GM13976 (cell line): ENCODE results near the gene ZNF469.

Experiments used
- DNase-seq: peaks from one replicate; pipeline ENCODE4 v3.0.0; 2012; ENCODE audit warnings: low spot score
- in situ Hi-C: fragments of 300-500 bp; cut with MboI; formaldehyde crosslinking; loops from one replicate; pipeline ENCODE4 v1.12.0; 2022; ENCODE audit warnings: low sequenced_read_pairs, mixed read lengths, inconsistent platforms; ENCODE audit not compliant: unreplicated experiment
- TF ChIP-seq, protein P1 (sequence below): IDR thresholded peaks from 2 replicates; pipeline ENCODE4 v1.5.1; 2012; ENCODE audit warnings: borderline replicate concordance, mild to moderate bottlenecking; ENCODE audit not compliant: insufficient read depth; ENCODE audit errors: extremely low read depth, missing control alignments, control extremely low read depth

The ZNF469 gene

DNA sequence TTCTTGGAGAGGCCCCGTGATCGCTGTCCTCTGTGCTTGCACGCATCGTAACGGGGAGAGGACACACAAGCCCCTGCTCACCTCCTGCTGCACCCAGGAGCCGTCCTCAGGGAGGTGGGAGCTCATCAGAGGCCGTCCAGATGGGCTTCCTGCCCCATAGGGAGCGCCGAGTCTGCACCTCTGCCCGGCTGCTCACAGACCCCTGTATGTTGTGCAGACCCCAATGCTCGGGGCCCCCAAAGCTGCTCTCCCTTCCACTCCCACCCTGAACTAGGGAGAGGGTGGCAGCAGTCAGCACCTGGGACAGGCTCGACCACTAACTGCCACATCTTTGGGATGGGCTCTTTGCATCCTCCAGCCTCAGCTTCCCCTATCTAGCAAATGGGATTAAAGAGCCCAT is 4.4 kb upstream of the ZNF469 start:
- DNase-seq: no peak
- TF ChIP-seq, protein P1, sequence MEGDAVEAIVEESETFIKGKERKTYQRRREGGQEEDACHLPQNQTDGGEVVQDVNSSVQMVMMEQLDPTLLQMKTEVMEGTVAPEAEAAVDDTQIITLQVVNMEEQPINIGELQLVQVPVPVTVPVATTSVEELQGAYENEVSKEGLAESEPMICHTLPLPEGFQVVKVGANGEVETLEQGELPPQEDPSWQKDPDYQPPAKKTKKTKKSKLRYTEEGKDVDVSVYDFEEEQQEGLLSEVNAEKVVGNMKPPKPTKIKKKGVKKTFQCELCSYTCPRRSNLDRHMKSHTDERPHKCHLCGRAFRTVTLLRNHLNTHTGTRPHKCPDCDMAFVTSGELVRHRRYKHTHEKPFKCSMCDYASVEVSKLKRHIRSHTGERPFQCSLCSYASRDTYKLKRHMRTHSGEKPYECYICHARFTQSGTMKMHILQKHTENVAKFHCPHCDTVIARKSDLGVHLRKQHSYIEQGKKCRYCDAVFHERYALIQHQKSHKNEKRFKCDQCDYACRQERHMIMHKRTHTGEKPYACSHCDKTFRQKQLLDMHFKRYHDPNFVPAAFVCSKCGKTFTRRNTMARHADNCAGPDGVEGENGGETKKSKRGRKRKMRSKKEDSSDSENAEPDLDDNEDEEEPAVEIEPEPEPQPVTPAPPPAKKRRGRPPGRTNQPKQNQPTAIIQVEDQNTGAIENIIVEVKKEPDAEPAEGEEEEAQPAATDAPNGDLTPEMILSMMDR: no peak
- in situ Hi-C loops: no loop called here

DNA sequence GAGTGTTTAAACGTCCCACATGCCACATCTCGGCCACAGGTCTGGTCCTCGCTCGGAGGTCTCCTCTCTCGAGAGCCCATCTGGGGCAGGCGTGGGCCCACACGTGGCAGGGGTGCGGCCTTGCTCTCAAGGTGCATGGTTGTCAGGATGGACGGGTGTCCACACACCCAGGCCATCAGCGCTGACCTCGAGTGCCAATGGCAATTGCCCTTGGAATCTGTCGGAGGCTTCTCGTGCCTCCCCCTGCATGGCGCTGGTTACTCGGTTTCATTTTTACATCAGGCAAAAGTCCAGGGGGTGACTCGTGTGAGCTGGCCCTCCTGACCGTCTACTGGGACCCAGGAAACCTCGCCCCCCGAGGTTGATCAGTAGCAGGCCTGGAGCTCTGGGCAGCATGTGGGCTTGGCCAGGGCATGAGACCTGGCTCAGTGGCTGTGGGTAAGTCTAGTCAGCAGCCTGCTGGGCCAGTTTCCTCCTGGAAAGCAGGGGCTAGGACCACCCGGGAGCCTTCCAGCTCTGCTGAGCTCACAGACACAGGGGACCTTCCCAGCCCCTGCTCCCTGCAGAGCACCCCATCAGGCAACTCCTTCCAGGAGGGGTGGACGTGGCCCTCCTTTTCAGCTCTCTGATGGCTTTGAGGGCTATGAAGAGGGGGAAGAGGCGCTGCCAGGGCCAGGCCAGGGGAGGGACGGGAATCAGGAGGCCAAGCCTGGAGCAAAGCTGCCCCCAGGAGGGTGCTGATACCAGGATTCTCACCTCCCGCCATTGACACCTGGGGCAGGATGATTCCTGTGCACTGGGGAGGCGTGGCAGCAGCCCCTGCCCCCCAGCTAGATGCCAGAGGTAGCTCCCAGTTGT is 3.7 kb upstream of the ZNF469 start:
- TF ChIP-seq, protein P1: no peak
- DNase-seq: no peak
- in situ Hi-C loops: no loop called here

DNA sequence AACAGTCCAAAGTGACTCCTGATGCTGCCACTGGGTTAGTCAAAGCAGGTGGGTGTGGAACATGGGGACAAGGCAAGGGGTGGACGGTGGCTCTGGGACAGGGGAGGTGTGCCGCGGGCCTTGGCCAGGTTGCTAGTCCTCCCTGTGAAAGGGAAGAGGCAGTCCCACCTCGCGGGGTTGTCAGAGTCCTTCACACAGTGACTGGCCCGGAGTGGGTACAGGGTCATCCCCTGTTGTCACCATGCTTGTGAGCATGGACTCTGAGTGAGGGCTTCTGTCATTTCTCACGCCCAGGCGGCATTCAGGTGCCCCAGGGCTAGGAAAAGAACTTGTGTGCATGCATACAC is 3.1 kb upstream of the ZNF469 start:
- no peak for DNase-seq
- in situ Hi-C loops: no loop called here
- TF ChIP-seq, protein P1: no peak

DNA sequence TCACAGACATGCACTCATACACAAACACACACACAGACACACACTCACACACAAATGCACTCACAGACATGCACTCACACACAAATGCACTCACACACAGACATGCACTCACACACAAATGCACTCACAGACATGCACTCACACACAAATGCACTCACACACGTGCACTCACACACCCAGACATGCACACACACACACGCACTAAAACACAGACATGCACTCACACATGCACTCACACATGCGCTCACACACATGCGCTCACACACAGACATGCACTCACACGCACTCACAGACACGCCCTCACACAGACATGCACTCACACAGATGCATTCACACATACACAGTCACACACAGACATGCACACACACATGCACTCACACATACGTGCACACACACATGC is 2.7 kb upstream of the ZNF469 start:
- TF ChIP-seq, protein P1: no peak
- in situ Hi-C loops: no loop called here
- no peak for DNase-seq

DNA sequence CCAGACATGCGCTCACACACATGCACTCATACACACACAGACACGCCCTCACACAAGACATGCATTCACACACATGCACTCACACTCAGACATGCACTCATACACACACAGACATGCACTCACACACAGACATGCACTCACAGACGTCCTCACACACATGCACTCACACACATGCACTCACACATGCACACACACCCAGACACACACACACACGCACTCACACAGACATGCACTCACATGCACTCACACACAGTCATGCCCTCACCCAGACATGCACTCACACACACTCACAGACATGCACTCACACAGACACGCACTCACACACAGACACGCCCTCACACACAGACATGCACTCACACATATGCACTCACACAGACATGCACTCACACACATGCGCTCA is 2.1 kb upstream of the ZNF469 start:
- no peak for DNase-seq
- in situ Hi-C loops: no loop called here
- TF ChIP-seq, protein P1: no peak

DNA sequence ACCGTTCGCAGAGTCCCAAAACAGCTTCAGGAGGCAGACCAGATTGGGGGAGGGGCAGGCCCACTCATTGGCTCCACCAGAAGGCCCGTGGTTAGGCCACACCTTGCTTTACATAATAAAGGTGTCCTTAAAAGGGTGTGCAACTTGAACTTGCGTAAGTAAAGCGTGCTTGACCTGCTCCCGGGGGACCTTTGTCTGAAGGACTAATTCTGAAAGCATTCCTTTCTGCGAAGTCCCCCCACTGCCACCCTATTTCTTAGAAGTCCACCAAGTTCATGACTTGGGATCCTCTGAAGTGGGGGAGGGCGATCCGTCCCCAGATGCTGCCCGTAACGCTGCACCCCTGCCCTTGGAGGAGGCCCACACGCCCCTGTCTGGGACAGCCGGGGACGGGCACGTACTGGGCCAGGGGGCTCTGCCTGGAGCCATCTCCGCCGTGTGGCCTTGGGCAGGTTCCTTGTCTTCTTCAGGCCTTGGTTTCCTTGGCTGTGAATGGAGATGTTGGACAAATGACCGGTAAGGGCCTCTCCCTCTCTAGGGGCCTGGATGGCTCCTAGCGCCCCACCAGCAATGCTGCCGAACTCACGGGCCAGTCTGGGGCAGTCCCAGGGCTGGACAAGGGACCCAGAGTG is 823 bp upstream of the ZNF469 start:
- TF ChIP-seq, protein P1: no peak
- no peak for DNase-seq
- in situ Hi-C loops: no loop called here
